GM12878 (cell line): ENCODE results near the gene AP3B2. TPM values are rescaled to one million over a fixed set of nuclear protein-coding genes. Genes with fewer than 3 reads are reported as not detected.

Experiments
- BCL3 ChIP-seq: IDR thresholded peaks from 2 replicates; pipeline ENCODE4 v1.6.1; 2011; ENCODE audit warnings: borderline replicate concordance, low read depth, mild to moderate bottlenecking, moderate library complexity, low read length; ENCODE audit not compliant: insufficient read depth, poor library complexity, severe bottlenecking
- SRF ChIP-seq, 2 experiments: IDR thresholded peaks; 2 replicates each; pipeline ENCODE4 v1.6.1; 2011; ENCODE audit warnings: low read depth in 2 of 2, low read length in 2 of 2, mild to moderate bottlenecking in 1 of 2, moderate library complexity in 1 of 2
- polyA plus RNA-seq, 11 experiments: library from polyadenylated mRNA; depleted of rRNA in 4 of 11; unstranded in 6 of 11; stranded (reverse) in 5 of 11; fragments of >200 nt; fragmentation: Nextera tagmentation in 4 of 11; fragmentation: Illumina TruSeq in 1 of 11; extraction: Ambion mirVana in 4 of 11; extraction: Trizol in 1 of 11; gene quantifications; 1 replicate in 1 of 11; 2 replicates in 10 of 11; pipeline versions ENCODE4 v1.2.1 to v1.2.3, GENCODE V29; 2011 to 2016; ENCODE audit warnings: inconsistent platforms in 2 of 11, missing spikeins in 2 of 11, low read depth in 1 of 11
- total RNA-seq, 4 experiments: library from RNA; depleted of rRNA in 3 of 4; stranded (reverse); fragments of >200 nt in 3 of 4; fragmentation: Illumina TruSeq in 1 of 4; extraction: Trizol in 1 of 4; gene quantifications; 2 replicates each; pipeline versions ENCODE4 v1.2.1 to v1.2.3, GENCODE V29; 2013 to 2021
- TF ChIP-seq, protein P1 (sequence below): fragments of 450-650 bp; formaldehyde crosslinking; IDR thresholded peaks from 2 replicates; pipeline ENCODE4 v1.4.0; 2020; ENCODE audit warnings: mild to moderate bottlenecking, moderate library complexity
- TF ChIP-seq, protein P2 (sequence below): fragments of 450-650 bp; IDR thresholded peaks from 2 replicates; pipeline ENCODE4 v1.6.1; 2017; ENCODE audit warnings: mild to moderate bottlenecking, moderate library complexity

AP3B2 gene
- total and polyA plus RNA-seq, 10 of the 15 experiments (the other 5 are each of a cell fraction or from before 2014, with no cell fraction given), result not detected

GRCh38 chr15:82660378-82660777 lies 49.3 kb downstream of the AP3B2 start (continued):
- TF ChIP-seq, protein P1, sequence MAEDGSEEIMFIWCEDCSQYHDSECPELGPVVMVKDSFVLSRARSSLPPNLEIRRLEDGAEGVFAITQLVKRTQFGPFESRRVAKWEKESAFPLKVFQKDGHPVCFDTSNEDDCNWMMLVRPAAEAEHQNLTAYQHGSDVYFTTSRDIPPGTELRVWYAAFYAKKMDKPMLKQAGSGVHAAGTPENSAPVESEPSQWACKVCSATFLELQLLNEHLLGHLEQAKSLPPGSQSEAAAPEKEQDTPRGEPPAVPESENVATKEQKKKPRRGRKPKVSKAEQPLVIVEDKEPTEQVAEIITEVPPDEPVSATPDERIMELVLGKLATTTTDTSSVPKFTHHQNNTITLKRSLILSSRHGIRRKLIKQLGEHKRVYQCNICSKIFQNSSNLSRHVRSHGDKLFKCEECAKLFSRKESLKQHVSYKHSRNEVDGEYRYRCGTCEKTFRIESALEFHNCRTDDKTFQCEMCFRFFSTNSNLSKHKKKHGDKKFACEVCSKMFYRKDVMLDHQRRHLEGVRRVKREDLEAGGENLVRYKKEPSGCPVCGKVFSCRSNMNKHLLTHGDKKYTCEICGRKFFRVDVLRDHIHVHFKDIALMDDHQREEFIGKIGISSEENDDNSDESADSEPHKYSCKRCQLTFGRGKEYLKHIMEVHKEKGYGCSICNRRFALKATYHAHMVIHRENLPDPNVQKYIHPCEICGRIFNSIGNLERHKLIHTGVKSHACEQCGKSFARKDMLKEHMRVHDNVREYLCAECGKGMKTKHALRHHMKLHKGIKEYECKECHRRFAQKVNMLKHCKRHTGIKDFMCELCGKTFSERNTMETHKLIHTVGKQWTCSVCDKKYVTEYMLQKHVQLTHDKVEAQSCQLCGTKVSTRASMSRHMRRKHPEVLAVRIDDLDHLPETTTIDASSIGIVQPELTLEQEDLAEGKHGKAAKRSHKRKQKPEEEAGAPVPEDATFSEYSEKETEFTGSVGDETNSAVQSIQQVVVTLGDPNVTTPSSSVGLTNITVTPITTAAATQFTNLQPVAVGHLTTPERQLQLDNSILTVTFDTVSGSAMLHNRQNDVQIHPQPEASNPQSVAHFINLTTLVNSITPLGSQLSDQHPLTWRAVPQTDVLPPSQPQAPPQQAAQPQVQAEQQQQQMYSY (CRISPR knock-in tag), result no peak
- TF ChIP-seq, protein P2, sequence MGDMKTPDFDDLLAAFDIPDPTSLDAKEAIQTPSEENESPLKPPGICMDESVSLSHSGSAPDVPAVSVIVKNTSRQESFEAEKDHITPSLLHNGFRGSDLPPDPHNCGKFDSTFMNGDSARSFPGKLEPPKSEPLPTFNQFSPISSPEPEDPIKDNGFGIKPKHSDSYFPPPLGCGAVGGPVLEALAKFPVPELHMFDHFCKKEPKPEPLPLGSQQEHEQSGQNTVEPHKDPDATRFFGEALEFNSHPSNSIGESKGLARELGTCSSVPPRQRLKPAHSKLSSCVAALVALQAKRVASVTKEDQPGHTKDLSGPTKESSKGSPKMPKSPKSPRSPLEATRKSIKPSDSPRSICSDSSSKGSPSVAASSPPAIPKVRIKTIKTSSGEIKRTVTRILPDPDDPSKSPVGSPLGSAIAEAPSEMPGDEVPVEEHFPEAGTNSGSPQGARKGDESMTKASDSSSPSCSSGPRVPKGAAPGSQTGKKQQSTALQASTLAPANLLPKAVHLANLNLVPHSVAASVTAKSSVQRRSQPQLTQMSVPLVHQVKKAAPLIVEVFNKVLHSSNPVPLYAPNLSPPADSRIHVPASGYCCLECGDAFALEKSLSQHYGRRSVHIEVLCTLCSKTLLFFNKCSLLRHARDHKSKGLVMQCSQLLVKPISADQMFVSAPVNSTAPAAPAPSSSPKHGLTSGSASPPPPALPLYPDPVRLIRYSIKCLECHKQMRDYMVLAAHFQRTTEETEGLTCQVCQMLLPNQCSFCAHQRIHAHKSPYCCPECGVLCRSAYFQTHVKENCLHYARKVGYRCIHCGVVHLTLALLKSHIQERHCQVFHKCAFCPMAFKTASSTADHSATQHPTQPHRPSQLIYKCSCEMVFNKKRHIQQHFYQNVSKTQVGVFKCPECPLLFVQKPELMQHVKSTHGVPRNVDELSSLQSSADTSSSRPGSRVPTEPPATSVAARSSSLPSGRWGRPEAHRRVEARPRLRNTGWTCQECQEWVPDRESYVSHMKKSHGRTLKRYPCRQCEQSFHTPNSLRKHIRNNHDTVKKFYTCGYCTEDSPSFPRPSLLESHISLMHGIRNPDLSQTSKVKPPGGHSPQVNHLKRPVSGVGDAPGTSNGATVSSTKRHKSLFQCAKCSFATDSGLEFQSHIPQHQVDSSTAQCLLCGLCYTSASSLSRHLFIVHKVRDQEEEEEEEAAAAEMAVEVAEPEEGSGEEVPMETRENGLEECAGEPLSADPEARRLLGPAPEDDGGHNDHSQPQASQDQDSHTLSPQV, result no peak
- TF ChIP-seq SRF (IDR thresholded peaks at IDR 0.05; ENCODE audit: low read depth in 2 of 2, low read length in 2 of 2) (no peak), BCL3 (no peak)
